ENCODE data around the gene PLA2G4A. TPM values are rescaled to one million over a fixed set of nuclear protein-coding genes. Genes with fewer than 3 reads are reported as not detected.

Gene PLA2G4A
- total RNA-seq, 1 experiment from 2014 or later: 8.6 TPM

- Histone ChIP-seq H3K4me3 (replicated peaks in 1 of 2; ENCODE audit: low read depth in 1 of 2, low read length in 2 of 2) (no peak overlapping the region), H2AFZ (ENCODE audit: low read depth, low read length, poor library complexity, severe bottlenecking) (no peak overlapping the region), H3K27ac (ENCODE audit: low read depth, low read length) (no peak overlapping the region), H3K4me2 (ENCODE audit: low read length) (no peak overlapping the region), H3K27me3 (ENCODE audit: insufficient read depth, low read length) (no peaks in the 10 kb centered on the region), H3K79me2 (ENCODE audit: insufficient read depth, low read length) (no peaks in the 10 kb centered on the region), H3K4me1 (ENCODE audit: control insufficient read depth in 1 of 2, insufficient read depth in 2 of 2, low read length in 2 of 2) (peaks cover 0 to 6% of the 10 kb centered on the region in 2 experiments; a peak in 1 of 4 replicates), H3K9me3 (ENCODE audit: control insufficient read depth in 1 of 2, insufficient read depth in 1 of 2, low read depth in 1 of 2, low read length in 2 of 2) (no peaks in the 10 kb centered on the region), H3K9ac (ENCODE audit: low read length) (no peak overlapping the region), H3K9me2 (ENCODE audit: insufficient read depth) (no peaks in the 10 kb centered on the region), H3K36me3 (ENCODE audit: control insufficient read depth in 1 of 2, insufficient read depth in 2 of 2, low read length in 2 of 2) (no peaks in the 10 kb centered on the region), H4K20me1 (ENCODE audit: insufficient read depth) (no peaks in the 10 kb centered on the region)
- ATAC-seq (no peak), DNase-seq (ENCODE audit: low read depth, low spot score) (no peak)
- POLR2A ChIA-PET: no interaction called here
- intact Hi-C loops (cut with micrococcal nuclease): no loop called here
- CTCF ChIA-PET: no interaction called here
- no peak for TF ChIP-seq POLR2A (IDR thresholded peaks at IDR 0.05; ENCODE audit: borderline replicate concordance, extremely low read depth, insufficient read depth, insufficient read length)
- TF ChIP-seq REST (IDR thresholded peaks at IDR 0.05; ENCODE audit: low read depth): no peak
- no peak for TF ChIP-seq TCF7L2 (IDR thresholded peaks at IDR 0.05; ENCODE audit: borderline replicate concordance, extremely low read depth, insufficient read depth, insufficient read length)
- no peak for TF ChIP-seq EZH2phosphoT487 (IDR thresholded peaks at IDR 0.05; ENCODE audit: borderline replicate concordance)
- TF ChIP-seq ZBTB33 (IDR thresholded peaks at IDR 0.05; ENCODE audit: extremely low read depth, insufficient replicate concordance, low read length): no peak
- TF ChIP-seq ELF1 (IDR thresholded peaks at IDR 0.05; ENCODE audit: borderline replicate concordance, low read depth): no peak
- no peak for TF ChIP-seq ATF3 (IDR thresholded peaks at IDR 0.05)
- no peak for TF ChIP-seq CEBPB (IDR thresholded peaks at IDR 0.05; ENCODE audit: low read depth)
- TF ChIP-seq EZH2 (IDR thresholded peaks at IDR 0.05): no peak
- TF ChIP-seq SIN3A (IDR thresholded peaks at IDR 0.05; ENCODE audit: low read depth): no peak
- TF ChIP-seq POLR2AphosphoS5 (IDR thresholded peaks at IDR 0.05; ENCODE audit: low read depth, low read length): no peak
- TF ChIP-seq FOSL1 (IDR thresholded peaks at IDR 0.05; ENCODE audit: low read depth): no peak
- RAD21 ChIA-PET (ENCODE audit: low non-redundant PET in 1 of 2, low total read pairs in 2 of 2, uncharacterized antibody in 2 of 2, unreplicated experiment in 2 of 2): no interaction called here
- BruUV-seq (replicated peaks): no TSS peak
These were observed 15.2 kb downstream of the PLA2G4A start for GRCh38 chr1:186843931-186844330.
